GM19455 (cell line): ENCODE measurements around the gene GARNL3.

Experiments
- ATAC-seq: cut with Tn5 transposase; IDR thresholded peaks from one replicate; pipeline ENCODE4 v1.9.1; 2021; ENCODE audit not compliant: unreplicated experiment

GARNL3 gene, protein sequence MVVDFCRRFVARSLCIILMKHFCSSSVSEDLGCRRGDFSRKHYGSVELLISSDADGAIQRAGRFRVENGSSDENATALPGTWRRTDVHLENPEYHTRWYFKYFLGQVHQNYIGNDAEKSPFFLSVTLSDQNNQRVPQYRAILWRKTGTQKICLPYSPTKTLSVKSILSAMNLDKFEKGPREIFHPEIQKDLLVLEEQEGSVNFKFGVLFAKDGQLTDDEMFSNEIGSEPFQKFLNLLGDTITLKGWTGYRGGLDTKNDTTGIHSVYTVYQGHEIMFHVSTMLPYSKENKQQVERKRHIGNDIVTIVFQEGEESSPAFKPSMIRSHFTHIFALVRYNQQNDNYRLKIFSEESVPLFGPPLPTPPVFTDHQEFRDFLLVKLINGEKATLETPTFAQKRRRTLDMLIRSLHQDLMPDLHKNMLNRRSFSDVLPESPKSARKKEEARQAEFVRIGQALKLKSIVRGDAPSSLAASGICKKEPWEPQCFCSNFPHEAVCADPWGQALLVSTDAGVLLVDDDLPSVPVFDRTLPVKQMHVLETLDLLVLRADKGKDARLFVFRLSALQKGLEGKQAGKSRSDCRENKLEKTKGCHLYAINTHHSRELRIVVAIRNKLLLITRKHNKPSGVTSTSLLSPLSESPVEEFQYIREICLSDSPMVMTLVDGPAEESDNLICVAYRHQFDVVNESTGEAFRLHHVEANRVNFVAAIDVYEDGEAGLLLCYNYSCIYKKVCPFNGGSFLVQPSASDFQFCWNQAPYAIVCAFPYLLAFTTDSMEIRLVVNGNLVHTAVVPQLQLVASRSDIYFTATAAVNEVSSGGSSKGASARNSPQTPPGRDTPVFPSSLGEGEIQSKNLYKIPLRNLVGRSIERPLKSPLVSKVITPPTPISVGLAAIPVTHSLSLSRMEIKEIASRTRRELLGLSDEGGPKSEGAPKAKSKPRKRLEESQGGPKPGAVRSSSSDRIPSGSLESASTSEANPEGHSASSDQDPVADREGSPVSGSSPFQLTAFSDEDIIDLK

DNA sequence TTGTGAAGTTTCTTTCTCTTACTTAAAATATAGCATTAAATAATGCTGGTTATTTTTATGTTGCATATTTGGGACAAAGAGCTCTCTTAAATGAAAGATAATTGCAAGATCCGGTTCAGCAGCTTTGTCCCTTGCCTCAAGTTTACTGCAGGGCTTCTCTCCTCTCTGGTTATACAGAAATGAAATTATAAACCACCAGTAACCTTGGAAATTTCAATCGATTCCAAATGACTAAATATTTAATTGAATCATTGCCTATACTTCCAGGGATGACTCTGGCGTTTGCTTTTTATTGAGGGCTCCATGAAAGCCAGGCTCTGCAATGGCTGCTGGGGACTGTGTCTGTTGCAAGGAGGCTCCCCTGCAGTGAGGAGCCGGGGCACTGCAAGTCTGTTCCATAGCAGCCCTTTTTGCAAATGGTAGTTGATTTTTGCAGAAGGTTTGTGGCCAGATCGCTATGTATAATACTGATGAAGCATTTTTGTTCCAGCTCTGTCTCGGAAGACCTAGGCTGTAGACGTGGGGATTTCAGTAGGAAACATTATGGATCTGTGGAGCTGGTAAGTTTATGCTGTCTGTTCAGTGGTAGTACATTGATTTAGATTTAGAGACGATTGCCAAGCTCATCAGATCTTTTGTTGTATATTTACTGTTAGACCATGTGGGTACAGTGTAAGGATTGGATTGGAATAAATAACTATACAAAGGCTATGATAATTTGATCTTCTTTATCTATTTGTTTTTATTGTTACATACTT lies at the start of gene GARNL3:
TSS of gene GARNL3 (plus strand) at position 313 of the 758 bp plus-strand sequence. CDS start at position 417, 104 bp downstream.
- ATAC-seq: no peak

DNA sequence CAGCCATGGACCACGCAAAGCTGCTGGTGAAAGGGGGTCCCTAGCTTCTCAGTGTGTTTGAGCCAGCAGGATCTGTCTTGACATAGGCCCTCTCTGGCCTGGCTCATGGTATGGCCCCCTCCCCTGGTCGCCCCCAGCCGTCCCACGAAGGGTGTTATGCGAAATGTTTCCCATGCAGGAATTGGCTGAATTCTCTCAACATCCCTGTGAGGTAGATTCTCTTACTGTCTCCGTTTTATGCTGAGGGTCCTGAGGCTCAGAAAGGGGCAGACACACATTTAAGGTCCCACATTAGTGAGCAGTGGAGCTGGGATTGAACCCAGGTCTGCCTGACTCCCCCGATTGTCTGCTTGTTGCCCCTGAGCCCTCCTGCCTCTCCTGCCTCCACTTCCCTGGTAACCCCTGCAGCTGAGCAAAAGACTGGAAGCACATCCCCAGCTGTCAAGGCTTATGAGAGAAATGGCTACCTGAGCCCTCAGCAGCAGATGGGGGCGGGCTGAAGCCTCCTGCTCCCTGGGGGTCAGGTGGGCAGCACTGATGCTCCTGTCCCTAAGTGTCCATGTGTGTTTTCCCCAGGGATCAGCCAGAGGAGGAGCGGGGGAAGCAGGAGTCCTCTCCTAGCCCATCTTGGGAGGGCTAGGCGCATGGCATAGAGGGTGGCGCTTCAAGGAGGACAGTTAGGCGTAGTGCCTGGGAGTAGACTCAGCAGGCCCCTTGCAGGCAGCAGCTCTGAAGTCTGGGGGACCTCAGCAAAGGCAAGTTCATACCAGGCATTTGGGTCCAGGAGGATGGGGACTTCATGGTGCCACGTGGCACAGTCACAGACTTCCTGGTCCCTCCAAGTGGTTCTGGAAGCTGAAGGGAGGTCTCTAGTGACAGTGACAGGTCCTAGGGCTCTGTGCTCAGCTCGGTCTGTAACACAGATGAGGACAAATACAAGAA lies 49.0 kb upstream of the GARNL3 start:
- ATAC-seq: no peak

DNA sequence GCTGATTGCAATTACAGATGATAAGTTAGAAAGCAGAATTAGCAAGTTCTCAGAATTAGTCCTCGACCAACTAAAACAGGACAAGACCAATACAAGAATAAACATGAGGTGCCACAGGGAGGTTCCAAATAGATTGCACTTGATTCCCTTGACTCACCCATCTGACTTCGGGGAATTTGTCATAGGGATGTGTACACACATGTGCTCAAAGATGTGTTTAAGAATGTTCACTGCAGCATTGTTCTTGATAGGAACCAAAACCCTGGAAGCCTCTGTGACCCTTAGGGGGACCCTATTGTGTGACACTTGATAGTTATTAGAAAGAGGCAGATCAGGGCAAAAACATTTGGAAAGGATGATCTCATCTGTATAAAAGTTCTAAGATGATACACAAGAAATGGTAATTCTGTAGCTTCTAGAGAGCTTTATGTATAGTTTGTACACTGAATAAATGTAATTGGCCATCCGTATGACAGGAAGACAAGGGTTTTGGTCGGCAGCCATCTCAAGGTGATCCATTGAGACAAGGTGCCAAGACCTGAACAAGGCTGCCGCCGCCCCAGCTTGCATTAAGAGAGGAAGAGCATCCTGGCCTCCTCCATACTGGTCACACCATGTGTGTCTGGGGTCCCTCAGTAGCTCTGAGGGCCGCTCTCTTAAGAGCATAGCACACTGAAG lies 48.2 kb upstream of the GARNL3 start:
- no peak for ATAC-seq

DNA sequence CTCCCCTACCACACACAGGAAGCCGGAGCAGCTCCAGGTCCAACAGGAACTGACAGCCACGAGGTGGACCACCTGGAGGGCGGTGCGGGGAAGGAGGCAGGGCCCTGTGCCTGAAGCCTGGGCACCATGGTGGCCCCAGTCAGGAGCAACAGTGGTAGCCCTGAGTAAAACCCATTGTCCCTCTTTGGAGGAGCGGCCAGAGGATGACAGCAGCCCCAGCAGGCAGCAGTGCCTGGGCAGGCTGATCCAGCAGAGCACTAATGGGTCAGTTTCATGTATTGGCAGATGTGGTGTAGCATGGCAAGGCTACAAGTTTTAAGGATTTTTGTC lies 47.7 kb upstream of the GARNL3 start:
- no peak for ATAC-seq

DNA sequence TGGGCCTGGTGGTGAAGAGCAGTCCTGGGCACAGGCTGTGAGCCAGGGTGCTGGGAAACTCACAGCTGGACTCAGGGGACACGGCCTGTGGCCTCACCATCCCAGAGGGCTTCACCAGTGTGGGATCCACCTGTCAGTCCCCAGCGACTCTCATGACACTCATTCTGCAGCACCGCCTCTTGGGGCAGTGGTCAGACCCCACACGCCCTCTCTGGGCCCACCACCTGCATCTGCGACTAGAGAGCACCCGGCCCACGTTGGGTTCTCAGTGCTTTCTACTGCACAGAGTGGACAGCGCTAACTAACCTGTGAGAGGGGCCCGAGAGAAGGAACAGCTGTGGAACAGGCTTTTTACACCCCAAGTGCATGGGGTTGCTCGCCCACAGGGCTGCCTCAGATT lies 45.8 kb upstream of the GARNL3 start:
- no peak for ATAC-seq

DNA sequence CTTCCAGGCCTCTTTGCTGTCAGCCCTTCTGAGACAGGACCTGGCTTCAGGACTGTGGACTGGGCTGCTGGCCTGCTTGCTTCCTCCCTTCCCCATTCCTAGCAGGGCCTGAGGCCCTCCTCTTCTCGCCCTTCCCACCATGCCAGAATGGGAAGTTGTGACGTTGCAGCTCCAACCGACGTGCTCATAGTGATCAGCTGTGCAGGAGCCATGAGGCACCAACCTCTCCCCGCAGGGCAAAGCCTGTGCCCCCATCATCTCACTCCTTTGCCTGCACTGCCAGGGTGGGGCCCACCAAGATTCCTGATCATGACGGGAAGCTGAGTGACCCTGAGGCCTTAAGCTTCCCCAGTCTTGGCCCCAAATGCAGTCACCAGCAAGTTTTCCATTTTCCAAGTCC lies 45.1 kb upstream of the GARNL3 start:
- no peak for ATAC-seq

DNA sequence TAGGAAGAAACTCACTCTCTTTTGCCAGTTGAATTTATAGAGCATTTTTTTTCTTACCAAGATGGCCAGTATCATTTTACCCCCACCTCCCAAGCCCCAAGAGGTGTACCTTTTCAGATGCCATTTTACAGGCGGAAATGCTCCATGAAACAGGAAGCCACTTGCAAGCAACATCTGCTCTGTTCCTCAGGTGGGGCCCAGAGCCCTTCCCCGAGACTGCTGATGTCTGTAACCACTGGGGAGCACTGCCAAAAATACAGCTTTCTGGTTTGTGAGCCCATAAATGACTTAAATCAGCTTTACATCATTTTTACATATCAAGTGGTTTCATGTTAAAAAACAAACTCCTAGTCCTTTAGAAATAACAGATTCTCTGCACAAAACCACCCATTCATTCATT lies 42.9 kb upstream of the GARNL3 start:
- no peak for ATAC-seq

DNA sequence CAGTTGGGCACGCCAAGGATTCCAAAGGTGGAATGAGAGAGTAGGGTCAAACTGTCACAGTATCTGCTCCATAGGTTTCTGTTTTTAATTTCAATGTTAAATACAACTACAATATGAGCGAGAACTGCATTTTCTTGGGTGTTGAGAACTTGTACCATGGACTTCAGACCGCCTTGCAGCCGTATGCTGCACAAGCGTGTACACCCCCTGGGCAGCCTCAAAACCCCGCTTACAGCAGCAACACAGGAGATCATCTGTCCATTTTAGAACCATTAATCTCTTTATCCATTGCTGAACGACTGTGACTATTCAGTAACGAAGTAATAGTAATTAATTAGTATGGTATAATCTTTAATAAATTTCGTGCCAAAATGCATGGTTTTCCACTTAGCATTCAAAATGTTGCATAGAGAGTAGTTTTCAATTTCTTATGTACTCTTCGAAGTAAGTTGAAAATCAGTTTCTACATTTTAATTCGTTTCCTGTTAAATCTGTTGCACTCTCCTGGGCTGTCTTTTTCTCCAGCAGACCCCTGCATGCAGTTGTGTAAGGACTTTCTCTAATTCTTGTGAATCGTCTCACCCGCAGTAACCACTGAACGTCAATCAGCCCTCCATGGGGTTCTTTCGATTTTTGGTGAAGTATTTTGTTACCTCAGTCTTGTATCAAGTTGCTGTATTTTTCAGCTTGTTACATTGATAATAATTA lies 42.0 kb upstream of the GARNL3 start:
- ATAC-seq: no peak

DNA sequence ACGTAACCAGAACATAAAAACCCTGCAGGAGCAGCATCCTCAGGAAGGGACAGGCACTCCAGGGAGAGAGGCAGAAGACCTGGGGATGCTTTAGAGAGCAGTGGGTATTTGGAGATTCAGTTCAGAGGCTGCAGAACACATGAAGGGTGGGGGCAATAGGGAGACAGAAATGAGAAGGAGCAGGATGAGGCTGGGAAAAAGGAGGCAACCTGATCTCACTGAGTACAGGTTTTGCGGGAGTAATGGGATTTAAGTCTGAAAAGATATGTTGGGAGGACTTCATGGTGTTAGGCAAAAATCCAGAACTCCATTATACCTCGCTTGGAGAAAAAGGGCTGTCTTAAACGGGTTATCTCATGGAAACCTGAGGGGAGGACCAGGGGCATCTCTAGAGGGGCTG lies 41.3 kb upstream of the GARNL3 start:
- ATAC-seq: no peak

DNA sequence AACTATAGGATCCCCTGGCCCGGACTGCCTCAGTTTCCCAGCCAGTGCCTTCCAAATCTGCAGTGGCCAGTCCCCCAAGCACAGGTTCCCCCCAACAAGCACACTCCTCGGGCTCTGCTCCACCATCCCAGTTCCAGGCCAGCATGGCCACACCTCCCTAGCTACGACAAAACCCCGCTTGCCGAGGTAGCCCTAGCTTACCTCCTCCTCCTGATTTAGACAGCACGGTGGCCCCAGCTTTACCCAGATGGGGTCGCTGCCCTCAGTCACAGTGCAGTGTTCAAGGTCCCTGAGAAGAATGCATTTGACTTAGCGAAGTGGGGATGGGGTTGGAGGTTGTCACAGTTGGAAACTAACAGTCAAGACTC lies 40.8 kb upstream of the GARNL3 start:
- ATAC-seq: no peak

DNA sequence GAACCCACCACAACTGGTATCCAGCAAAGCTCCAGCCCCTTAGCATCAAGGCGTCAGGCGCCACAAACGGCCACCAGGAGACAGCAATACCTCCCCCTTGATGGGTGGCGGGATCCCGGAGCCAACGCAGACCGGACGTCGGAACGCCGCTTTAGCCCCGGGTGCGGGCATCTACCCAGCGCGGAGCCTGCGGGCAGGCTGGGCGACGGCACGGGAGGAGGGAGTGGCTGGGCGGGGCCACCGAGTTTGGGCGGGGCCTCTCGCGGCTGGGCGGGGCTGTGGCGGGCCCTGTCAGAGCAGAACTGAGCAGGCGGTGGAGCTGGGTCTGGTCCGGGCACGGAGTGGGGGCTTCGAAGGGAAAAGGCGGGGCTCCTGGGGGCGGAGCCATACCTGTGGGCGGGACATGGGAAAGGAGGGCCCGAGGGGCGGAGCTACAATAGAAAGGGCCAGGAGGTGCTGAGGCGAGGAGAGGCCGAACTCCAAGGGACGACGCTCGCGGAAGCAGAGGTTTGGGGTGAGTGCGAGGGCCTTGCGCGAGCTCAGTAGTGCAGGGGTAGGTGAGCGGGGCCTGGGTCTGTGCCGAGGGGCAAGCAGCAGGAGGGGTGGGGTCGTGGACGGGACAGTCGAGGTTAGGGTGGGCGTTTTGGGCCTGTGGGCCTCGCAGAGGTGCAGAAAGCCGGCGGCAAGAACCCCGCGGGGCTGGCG lies 40.2 kb upstream of the GARNL3 start:
- peak; percentile 69 for ATAC-seq

DNA sequence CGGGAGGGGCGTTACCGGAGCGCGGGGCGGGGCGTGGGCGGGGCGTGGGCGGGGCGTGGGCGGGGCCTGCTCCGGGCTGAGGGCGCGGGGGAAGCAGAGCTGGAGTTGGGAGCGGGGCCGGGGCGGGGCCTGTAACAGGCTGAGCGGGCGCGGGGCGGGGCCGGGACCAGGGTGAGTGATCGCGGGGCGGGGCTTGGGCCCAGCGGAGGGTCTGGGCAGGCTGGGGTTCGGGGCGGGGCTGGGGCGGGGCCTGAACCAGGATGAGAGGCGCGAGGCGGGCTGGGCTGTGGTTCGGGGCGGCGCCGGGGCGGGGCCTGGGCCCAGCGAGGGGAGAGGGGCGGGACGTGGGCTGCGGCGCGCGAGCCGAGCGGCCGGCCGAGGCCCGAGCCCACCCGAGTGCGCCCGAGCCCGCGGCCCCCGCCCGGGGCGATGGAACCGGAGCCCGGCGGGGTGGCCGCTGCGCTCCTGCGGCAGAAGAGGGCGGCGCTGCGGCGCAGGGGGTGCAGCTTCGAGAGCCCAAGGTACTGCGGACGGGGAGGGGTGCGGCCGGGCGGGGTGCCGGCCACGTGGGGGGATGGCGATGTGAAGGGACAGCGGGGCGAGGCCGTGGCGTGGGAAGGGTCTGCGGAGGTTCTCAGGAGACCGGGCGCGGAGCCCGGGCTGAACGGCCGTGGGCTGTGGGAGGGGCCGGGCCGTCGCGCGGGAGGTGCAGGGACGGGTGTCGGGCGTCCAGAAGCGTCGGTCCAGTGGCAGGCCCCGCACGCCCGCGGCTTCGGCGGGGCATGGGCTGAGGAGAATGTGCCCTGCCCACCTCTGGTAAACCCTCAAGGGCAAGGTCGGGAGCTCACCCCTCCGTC lies 39.5 kb upstream of the GARNL3 start:
- peak; percentile 44 for ATAC-seq

DNA sequence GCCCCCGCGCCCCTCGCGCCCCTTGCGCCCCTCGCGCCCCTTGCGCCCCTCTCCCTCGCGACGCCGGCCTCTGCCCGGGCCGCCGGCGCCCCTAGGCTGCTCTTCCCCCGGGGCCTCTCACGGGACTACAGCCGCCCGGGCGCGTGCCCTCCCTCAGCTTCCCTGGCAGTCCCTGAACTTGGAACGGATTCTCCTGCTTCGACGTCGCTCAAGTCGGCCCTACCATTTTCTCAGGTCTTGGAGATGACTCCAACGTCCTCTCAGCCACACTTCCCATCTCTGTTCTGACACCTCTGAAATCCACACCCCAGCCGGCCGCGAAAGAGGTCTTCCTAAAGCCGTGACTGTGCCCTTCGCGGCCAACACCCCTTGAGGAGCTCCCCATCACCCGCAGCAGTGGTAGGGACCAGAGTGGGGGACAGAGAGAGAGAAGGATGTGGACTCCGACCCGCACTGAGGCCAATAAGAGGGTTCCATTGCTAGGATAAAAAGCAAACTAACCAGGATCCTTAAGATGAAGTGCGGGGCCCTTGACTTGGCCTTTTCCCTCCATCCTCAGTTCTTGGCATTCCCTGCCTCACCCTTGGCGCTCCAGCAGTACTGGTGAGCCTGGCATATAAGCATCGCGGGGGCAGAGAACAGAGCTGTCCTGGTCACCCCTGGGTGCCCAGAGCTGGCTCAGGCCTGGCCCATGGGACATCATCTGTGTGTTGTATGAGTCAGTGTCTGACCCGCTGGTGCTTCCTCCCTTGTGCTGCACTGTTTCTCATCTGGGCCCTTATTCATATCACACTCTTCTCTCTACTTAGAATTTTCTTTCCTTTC lies 38.6 kb upstream of the GARNL3 start:
- ATAC-seq: no peak

DNA sequence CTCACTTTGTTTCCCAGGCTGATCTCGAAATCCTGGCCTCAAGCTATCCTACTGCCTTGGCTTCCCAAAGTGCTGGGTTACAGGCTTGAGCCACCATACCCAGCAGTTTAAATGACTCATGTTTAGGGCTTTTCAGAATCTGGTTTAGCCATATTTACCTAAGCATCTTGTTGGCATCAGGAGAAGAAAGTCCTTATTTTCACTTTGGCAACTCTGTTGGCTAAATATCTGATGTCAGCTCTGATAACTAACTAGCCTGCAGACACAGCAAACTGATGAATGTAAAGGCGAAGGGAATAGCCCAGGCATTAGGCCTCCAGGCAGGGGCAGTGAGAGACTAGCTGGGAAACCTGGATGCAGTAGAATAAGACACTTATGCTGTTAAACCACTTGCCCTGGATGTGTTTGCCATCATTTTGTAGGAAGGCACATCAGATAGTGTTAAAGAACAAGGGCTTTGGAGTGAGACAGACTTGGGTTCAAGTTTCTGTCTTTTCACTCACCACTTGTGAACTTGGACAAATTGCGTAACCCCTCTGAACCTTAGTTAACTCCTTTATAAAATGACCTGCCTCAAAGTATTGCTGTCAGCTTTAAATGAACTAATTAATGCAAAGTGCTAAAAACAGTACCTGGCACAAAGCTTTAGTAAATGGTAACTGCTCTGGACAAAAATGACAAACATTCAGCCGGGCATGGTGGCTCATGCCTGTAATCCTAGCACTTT lies 34.7 kb upstream of the GARNL3 start:
- ATAC-seq: no peak

DNA sequence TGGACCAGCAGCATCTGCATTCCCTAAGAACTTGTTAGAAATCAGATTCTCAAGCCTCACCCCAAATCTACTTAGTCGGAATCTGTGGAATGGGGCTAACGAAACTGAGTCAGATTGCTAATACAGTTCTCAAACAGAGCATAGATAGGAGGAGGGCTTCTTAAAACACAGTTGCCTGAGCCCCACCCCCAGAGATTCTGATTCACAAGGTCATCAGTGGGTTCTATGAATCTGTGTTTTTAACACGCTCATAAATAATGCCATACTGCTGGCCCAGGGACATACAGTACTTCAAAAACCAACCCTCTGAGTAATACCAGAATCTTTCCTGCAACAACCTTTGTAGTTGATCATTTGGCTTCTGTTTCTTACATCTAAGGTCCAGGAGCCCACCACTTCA lies 32.9 kb upstream of the GARNL3 start:
- ATAC-seq: no peak
